ENCODE data around the gene PGM2L1. TPM values are rescaled to one million over a fixed set of nuclear protein-coding genes. Genes with fewer than 3 reads are reported as not detected.
"Not testable (repeated sequence)": the region's sequence is repeated elsewhere in the genome, so short reads cannot be mapped to it uniquely, and the experiment has no call there.

PGM2L1 gene
- total RNA-seq, 2 donors from 2014 or later, result 0.66 to 5.2 TPM

DNA sequence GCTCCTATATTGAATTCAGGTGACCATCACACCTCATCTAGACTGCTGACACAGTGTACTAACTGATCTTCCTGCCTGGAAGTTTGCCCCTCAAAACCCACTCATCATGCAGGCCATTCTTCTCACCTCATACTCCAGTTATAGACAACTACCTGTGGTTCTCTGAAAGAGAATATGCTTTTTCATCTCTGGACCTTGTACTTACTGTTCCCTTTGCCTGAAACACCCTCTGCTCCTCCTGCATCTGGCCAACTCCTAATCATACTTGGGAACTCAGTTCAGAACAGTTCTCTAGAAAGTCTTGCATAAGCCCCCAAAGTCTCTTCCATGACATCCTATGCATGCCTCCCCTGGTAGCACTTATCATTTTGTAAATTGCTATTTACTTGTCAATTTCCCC, 58.6 kb downstream of the PGM2L1 start:
- TF ChIP-seq, protein P1, sequence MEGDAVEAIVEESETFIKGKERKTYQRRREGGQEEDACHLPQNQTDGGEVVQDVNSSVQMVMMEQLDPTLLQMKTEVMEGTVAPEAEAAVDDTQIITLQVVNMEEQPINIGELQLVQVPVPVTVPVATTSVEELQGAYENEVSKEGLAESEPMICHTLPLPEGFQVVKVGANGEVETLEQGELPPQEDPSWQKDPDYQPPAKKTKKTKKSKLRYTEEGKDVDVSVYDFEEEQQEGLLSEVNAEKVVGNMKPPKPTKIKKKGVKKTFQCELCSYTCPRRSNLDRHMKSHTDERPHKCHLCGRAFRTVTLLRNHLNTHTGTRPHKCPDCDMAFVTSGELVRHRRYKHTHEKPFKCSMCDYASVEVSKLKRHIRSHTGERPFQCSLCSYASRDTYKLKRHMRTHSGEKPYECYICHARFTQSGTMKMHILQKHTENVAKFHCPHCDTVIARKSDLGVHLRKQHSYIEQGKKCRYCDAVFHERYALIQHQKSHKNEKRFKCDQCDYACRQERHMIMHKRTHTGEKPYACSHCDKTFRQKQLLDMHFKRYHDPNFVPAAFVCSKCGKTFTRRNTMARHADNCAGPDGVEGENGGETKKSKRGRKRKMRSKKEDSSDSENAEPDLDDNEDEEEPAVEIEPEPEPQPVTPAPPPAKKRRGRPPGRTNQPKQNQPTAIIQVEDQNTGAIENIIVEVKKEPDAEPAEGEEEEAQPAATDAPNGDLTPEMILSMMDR (IDR thresholded peaks at IDR 0.05), result no peak
- ATAC-seq, result no peak

DNA sequence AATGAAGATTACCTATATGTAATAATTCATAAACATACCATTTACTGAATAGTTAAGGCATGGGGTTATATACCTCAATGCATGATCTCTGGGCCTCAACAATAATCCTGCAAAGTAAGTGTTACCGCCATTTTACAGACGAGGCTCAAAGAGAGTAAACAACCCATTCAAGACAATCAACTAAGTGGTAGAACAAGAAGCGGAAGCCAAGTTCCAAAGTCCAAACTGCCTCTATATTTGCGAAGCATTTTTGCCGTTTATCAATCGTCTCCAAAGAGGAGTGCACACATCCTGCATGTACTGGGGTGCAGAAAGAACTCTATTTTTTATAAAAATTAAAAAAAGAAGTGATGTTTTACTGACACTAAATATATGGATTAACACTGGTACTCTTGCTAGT, 59.3 kb downstream of the PGM2L1 start:
- Histone ChIP-seq H3K27ac (no peak overlapping the region), H3K9me3 (no peaks in the 10 kb centered on the region), H3K4me1 (peaks cover 27% of the 10 kb centered on the region), H3K36me3 (replicated peaks in 1 of 2; ENCODE audit: insufficient read depth in 1 of 2, low read depth in 2 of 2) (no peaks in the 10 kb centered on the region), H3K27me3 (no peaks in the 10 kb centered on the region), H3K4me3 (no peak overlapping the region)
- DNase-seq (peak; percentile 10 to 69 (median 40)), ATAC-seq (peak; percentile 95)
- 9 to 32% methylated on average over 6 of the region's 6 CpGs for WGBS, 2 donors
- intact Hi-C loops (cut with DNase I), result no loop called here
- TF ChIP-seq, protein P1 (IDR thresholded peaks at IDR 0.05), result no peak
- TF ChIP-seq POLR2A (IDR thresholded peaks at IDR 0.05), result no peak

More for the DNA sequence above, 58.6 kb downstream of the PGM2L1 start:
- Histone ChIP-seq H3K36me3 (replicated peaks in 1 of 2; ENCODE audit: insufficient read depth in 1 of 2, low read depth in 2 of 2) (no peaks in the 10 kb centered on the region), H3K27ac (no peak overlapping the region), H3K4me1 (peaks cover 27% of the 10 kb centered on the region), H3K4me3 (no peak overlapping the region), H3K27me3 (no peaks in the 10 kb centered on the region), H3K9me3 (no peaks in the 10 kb centered on the region)
- intact Hi-C loops (cut with DNase I), result no loop called here
- no peak for DNase-seq

DNA sequence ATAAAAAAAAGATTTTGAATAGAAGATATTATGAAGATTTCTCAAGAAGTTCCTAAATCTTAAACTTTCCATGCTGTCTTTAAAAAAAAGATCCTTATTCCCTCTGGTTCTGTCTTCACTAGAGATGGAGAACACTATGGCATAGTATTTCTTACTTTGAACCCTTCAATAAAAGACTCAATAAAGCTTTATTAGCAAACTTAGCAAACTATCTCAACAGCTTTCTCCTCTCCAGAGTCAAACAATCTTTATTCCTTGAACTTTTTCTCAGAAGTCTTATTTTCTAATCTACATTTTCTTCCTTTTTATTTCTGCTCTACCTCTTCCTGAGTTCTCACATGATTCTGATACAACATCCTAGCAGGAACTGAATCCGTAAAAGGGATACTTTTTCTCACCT, 65.0 kb downstream of the PGM2L1 start:
- ATAC-seq (no peak), DNase-seq (no peak)
- 89 to 97% methylated on average over 1 of the region's 1 CpG for WGBS, 2 donors
- H3K27ac ChIP-seq, result no peak overlapping the region
- H3K4me3 ChIP-seq, result no peak overlapping the region
- TF ChIP-seq, protein P1 (IDR thresholded peaks at IDR 0.05), result no peak
- no peak for TF ChIP-seq POLR2A (IDR thresholded peaks at IDR 0.05)
- no peaks in the 10 kb centered on the region for H3K36me3 ChIP-seq (replicated peaks in 1 of 2; ENCODE audit: insufficient read depth in 1 of 2, low read depth in 2 of 2)
- H3K4me1 ChIP-seq, result peaks cover 26% of the 10 kb centered on the region
- no peaks in the 10 kb centered on the region for H3K27me3 ChIP-seq
- no peaks in the 10 kb centered on the region for H3K9me3 ChIP-seq
- intact Hi-C loops (cut with DNase I), result no loop called here

DNA sequence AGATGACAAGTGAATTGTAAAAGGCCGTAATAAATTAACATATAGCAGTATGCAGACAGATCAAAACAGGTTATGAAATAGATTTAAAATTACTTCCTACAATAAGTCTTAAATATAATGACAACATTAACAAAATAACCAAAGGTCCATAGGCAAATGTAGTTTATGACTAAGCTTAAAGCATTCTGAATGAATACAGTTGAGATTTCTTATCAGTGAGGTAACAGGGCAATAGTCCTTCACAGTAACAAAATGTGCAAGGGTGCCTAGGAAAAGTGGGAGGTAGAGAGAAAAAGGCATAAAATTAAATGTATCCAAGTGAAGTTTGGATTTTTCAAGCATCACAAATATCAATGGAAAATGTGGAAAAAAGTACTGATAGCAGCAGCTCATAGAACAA, 65.9 kb downstream of the PGM2L1 start:
- TF ChIP-seq POLR2A (IDR thresholded peaks at IDR 0.05), result no peak
- TF ChIP-seq, protein P1 (IDR thresholded peaks at IDR 0.05), result no peak
- no peak overlapping the region for H3K4me3 ChIP-seq
- DNase-seq, result no peak

DNA sequence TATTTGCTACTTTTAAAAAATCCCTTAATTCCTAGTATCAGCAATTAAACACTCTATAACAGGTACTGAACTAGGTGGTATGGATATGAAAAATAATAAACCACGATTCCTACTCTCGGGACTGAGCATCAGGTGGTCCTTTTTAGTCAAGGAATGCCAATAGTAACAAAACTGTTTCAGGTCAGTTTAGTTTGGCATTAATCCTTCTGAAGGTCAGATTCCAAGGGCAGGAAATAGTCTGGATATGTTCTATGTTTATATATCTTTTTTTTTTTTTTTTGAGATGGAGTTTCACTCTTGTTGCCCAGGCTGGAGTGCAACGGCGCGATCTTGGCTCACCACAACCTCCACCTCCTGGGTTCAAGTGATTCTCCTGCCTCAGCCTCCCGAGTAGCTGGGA, 67.2 kb downstream of the PGM2L1 start:
- ATAC-seq; H3K4me3 ChIP-seq; DNase-seq; H3K9me3 ChIP-seq; H3K36me3 ChIP-seq (replicated peaks in 1 of 2; ENCODE audit: insufficient read depth in 1 of 2, low read depth in 2 of 2); intact Hi-C loops (cut with DNase I); H3K27me3 ChIP-seq: not testable (repeated sequence)
- WGBS, 2 donors, result 36 to 52% methylated on average over 6 of the region's 6 CpGs
- Histone ChIP-seq H3K27ac (peak overlapping the region in 1 of 4 donors; percentile 6), H3K4me1 (peaks cover 28% of the 10 kb centered on the region)

More for the DNA sequence above, 65.9 kb downstream of the PGM2L1 start:
- ATAC-seq, result no peak
- intact Hi-C loops (cut with DNase I), result no loop called here
- H3K4me1 ChIP-seq, result peaks cover 22% of the 10 kb centered on the region
- H3K36me3 ChIP-seq (replicated peaks in 1 of 2; ENCODE audit: insufficient read depth in 1 of 2, low read depth in 2 of 2), result no peaks in the 10 kb centered on the region
- no peaks in the 10 kb centered on the region for H3K9me3 ChIP-seq
- H3K27ac ChIP-seq, result no peak overlapping the region
- 93 to 98% methylated on average over 1 of the region's 1 CpG for WGBS, 2 donors
- no peaks in the 10 kb centered on the region for H3K27me3 ChIP-seq
